ENCODE data around the gene NUDT8. TPM values are rescaled to one million over a fixed set of nuclear protein-coding genes. Genes with fewer than 3 reads are reported as not detected.

Gene NUDT8
- total RNA-seq, 2 donors from 2014 or later: 11.5 to 21.8 TPM

GRCh38 chr11:67582011-67582410, 47.7 kb downstream of the NUDT8 start:
- peaks cover 0 to 2% of the 10 kb centered on the region in 2 donors for H3K36me3 ChIP-seq (replicated peaks in 1 of 2; ENCODE audit: insufficient read depth in 1 of 2, low read depth in 2 of 2)
- intact Hi-C loops (cut with DNase I): no loop called here
- 41 to 45% methylated on average over 4 of the region's 4 CpGs for WGBS, 2 donors
- H3K4me3 ChIP-seq: no peak overlapping the region
- TF ChIP-seq CTCF (IDR thresholded peaks at IDR 0.05) (no peak), POLR2A (IDR thresholded peaks at IDR 0.05) (no peak)
- H3K27ac ChIP-seq: peak overlapping the region in 3 of 4 donors; percentile 97 to 99 (median 98)
- H3K4me1 ChIP-seq: peaks cover 69% of the 10 kb centered on the region
- no peak for DNase-seq
- no peaks in the 10 kb centered on the region for H3K9me3 ChIP-seq
- no peaks in the 10 kb centered on the region for H3K27me3 ChIP-seq
- ATAC-seq: no peak

- no peaks in the 10 kb centered on the region for H3K9me3 ChIP-seq
- DNase-seq (peak; percentile 50 to 68 (median 64)), ATAC-seq (peak; percentile 6)
- H3K27ac ChIP-seq: peak overlapping the region; percentile 68 to 99 (median 98)
- no peaks in the 10 kb centered on the region for H3K27me3 ChIP-seq
- H3K4me1 ChIP-seq: peaks cover 69% of the 10 kb centered on the region
- TF ChIP-seq POLR2A (IDR thresholded peaks at IDR 0.05) (no peak), CTCF (IDR thresholded peaks at IDR 0.05) (no peak)
- H3K36me3 ChIP-seq (replicated peaks in 1 of 2; ENCODE audit: insufficient read depth in 1 of 2, low read depth in 2 of 2): peaks cover 0 to 2% of the 10 kb centered on the region in 2 donors
- 13 to 15% methylated on average over 11 of the region's 11 CpGs for WGBS, 2 donors
- intact Hi-C loops (cut with DNase I): no loop called here
- no peak overlapping the region for H3K4me3 ChIP-seq
Measured at GRCh38 chr11:67581469-67581868, 48.3 kb downstream of the NUDT8 start.

- Histone ChIP-seq H3K36me3 (replicated peaks in 1 of 2; ENCODE audit: insufficient read depth in 1 of 2, low read depth in 2 of 2) (no peaks in the 10 kb centered on the region), H3K4me1 (peaks cover 52% of the 10 kb centered on the region), H3K9me3 (no peaks in the 10 kb centered on the region), H3K27me3 (no peaks in the 10 kb centered on the region), H3K4me3 (no peak overlapping the region), H3K27ac (no peak overlapping the region)
- ATAC-seq: no peak
- TF ChIP-seq POLR2A (IDR thresholded peaks at IDR 0.05): no peak
- TF ChIP-seq CTCF (IDR thresholded peaks at IDR 0.05): no peak
- intact Hi-C loops (cut with DNase I): no loop called here
- DNase-seq: no peak
- 75 to 78% methylated on average over 5 to 6 of the region's 6 CpGs for WGBS, 2 donors
Measured at GRCh38 chr11:67577951-67578350, 51.8 kb downstream of the NUDT8 start.

Small RNA genes lying within 50 kb of the gene (small RNA-seq; reads per million reads assigned to genes)
- gene AP003385.3: not detected

Other genes with a start within 250 kb of the NUDT8 start
- 10 to 100 TPM; 22.6 to 49.4 TPM for gene RAD9A, start 238.0 kb downstream of the NUDT8 start, total RNA-seq
- 100 to 1,000 TPM in 1 of 2 donors, 10 to 100 TPM in 1; 81.1 to 104 TPM for gene PPP1CA, start 228.1 kb downstream of the NUDT8 start, total RNA-seq
- gene TBC1D10C, start 225.9 kb downstream of the NUDT8 start, total RNA-seq: 1 to 10 TPM; 1.6 to 4.3 TPM
- gene CARNS1, start 214.3 kb downstream of the NUDT8 start, total RNA-seq: 1 to 10 TPM; 2.1 to 2.6 TPM
- 10 to 100 TPM; 34.9 to 36.1 TPM for gene RPS6KB2, start 201.4 kb downstream of the NUDT8 start, total RNA-seq
- 1 to 10 TPM; 6.0 to 6.9 TPM for gene PTPRCAP, start 192.3 kb downstream of the NUDT8 start, total RNA-seq
- gene CORO1B, start 186.5 kb downstream of the NUDT8 start, total RNA-seq: 10 to 100 TPM; 53.1 to 55.3 TPM
- not detected for gene GPR152, start 177.2 kb downstream of the NUDT8 start, total RNA-seq
- 1 to 10 TPM in 1 of 2 donors, not detected in 1; 3.1 TPM for gene CABP4, start 174.6 kb downstream of the NUDT8 start, total RNA-seq
- gene TMEM134, start 160.7 kb downstream of the NUDT8 start, total RNA-seq: 100 to 1,000 TPM in 1 of 2 donors, 10 to 100 TPM in 1; 69.5 to 118 TPM
- 10 to 100 TPM; 21.4 to 39.7 TPM for gene AIP, start 146.9 kb downstream of the NUDT8 start, total RNA-seq
- 10 to 100 TPM in 1 of 2 donors, 1 to 10 TPM in 1; 8.6 to 24.4 TPM for gene PITPNM1, start 124.6 kb downstream of the NUDT8 start, total RNA-seq
- gene CDK2AP2, start 121.8 kb downstream of the NUDT8 start, total RNA-seq: 10 to 100 TPM; 56.7 to 59.4 TPM
- not detected for gene CABP2, start 106.5 kb downstream of the NUDT8 start, total RNA-seq
- 100 to 1,000 TPM; 359 to 454 TPM for gene GSTP1, start 46.1 kb downstream of the NUDT8 start, total RNA-seq
- 100 to 1,000 TPM; 209 to 264 TPM for gene NDUFV1, start 23.0 kb downstream of the NUDT8 start, total RNA-seq
- not detected for gene TBX10, start 9.8 kb upstream of the NUDT8 start, total RNA-seq
- 10 to 100 TPM in 1 of 2 donors, 1 to 10 TPM in 1; 7.0 to 16.2 TPM for gene ACY3, start 20.8 kb upstream of the NUDT8 start, total RNA-seq
- gene ALDH3B2, start 44.7 kb upstream of the NUDT8 start, total RNA-seq: not detected